HepG2 (cell line): ENCODE data around the gene ARVCF. TPM values are rescaled to one million over a fixed set of nuclear protein-coding genes. Genes with fewer than 3 reads are reported as not detected.

Experiments
- AHDC1 ChIP-seq: sonication (generic); formaldehyde crosslinking; IDR thresholded peaks from 2 replicates; pipeline ENCODE4 v1.5.1; 2020; ENCODE audit warnings: mild to moderate bottlenecking, missing genetic modification reagents, borderline replicate concordance
- CEBPZ ChIP-seq: IDR thresholded peaks from 2 replicates; pipeline ENCODE4 v1.6.1; 2012; ENCODE audit warnings: low read length, improper control_type of control experiment
- GATA4 ChIP-seq: sonication (generic); IDR thresholded peaks from 2 replicates; pipeline ENCODE4 v1.6.1; 2016; ENCODE audit warnings: antibody characterized with exemption, low read depth, borderline replicate concordance
- GATAD1 ChIP-seq: IDR thresholded peaks from 2 replicates; pipeline ENCODE4 v1.6.1; 2016; ENCODE audit warnings: missing genetic modification reagents, missing compliant biosample characterization
- HIVEP1 ChIP-seq: sonication (generic); formaldehyde crosslinking; IDR thresholded peaks from 2 replicates; pipeline ENCODE4 v1.4.0; 2020; ENCODE audit warnings: mild to moderate bottlenecking, missing genetic modification reagents
- KMT2A ChIP-seq: sonication (generic); formaldehyde crosslinking; IDR thresholded peaks from 2 replicates; pipeline ENCODE4 v1.4.0; 2020; ENCODE audit warnings: missing genetic modification reagents
- MXD1 ChIP-seq: sonication (generic); formaldehyde crosslinking; IDR thresholded peaks from 2 replicates; pipeline ENCODE4 v1.4.0; 2020; ENCODE audit warnings: mild to moderate bottlenecking, missing genetic modification reagents
- MYPOP ChIP-seq: sonication (generic); formaldehyde crosslinking; IDR thresholded peaks from 2 replicates; pipeline ENCODE4 v1.8.1; 2023; ENCODE audit warnings: mild to moderate bottlenecking, moderate library complexity, missing genetic modification reagents
- POLR2AphosphoS2 ChIP-seq: IDR thresholded peaks from 2 replicates; pipeline ENCODE4 v1.6.1; 2011; ENCODE audit warnings: low read depth, low read length, improper control_type of control experiment
- SOX6 ChIP-seq, 2 experiments: fragments of 450-650 bp in 1 of 2; sonication (generic) in 1 of 2; formaldehyde crosslinking in 1 of 2; IDR thresholded peaks; 2 replicates each; pipeline versions ENCODE4 v1.4.0 to v1.6.1; 2017 to 2020; ENCODE audit warnings: antibody characterized with exemption in 1 of 2, mild to moderate bottlenecking in 1 of 2, missing genetic modification reagents in 1 of 2
- ZBTB25 ChIP-seq: IDR thresholded peaks from 2 replicates; pipeline ENCODE4 v1.6.1; 2018; ENCODE audit warnings: missing genetic modification reagents
- ZNF546 ChIP-seq: sonication (generic); formaldehyde crosslinking; conservative IDR thresholded peaks from 2 replicates; pipeline ENCODE4 v1.8.1; 2023; ENCODE audit warnings: mild to moderate bottlenecking, missing genetic modification reagents
- ZNF576 ChIP-seq: sonication (generic); formaldehyde crosslinking; IDR thresholded peaks from 2 replicates; pipeline ENCODE4 v1.4.0; 2020; ENCODE audit warnings: mild to moderate bottlenecking, missing genetic modification reagents
- polyA plus RNA-seq, 8 experiments: library from polyadenylated mRNA; depleted of rRNA in 3 of 8; stranded (reverse) in 7 of 8; unstranded in 1 of 8; fragments of >200 nt; fragmentation: Illumina TruSeq in 4 of 8; extraction: Trizol in 4 of 8; gene quantifications; 2 replicates each; pipeline versions ENCODE4 v1.2.1 to v1.2.3, GENCODE V29; 2011 to 2016; ENCODE audit warnings: low read depth in 4 of 8, missing spikeins in 1 of 8, mixed read lengths in 1 of 8; ENCODE audit not compliant: insufficient read depth in 1 of 8
- total RNA-seq, 5 experiments: library from RNA; depleted of rRNA; stranded (reverse); fragments of >200 nt; fragmentation: Illumina TruSeq; extraction: Trizol; gene quantifications; 2 replicates each; pipeline ENCODE4 v1.2.3, GENCODE V29; 2016; ENCODE audit warnings: low read depth in 1 of 5

Gene ARVCF
- total and polyA plus RNA-seq, 2 of the 13 experiments (the other 11 are each of a cell fraction or from before 2014, with no cell fraction given) = 16.4 to 17.7 TPM

GRCh38 chr22:20010307-20011122 lies 6.1 kb downstream of the ARVCF start (continued):
- 0 out of 2 replicates have a peak, but pooled peaks have one; percentile 42 for TF ChIP-seq AHDC1 (CRISPR knock-in tag)
- peak; percentile 59; the same call in 1 of the 2 replicates for TF ChIP-seq ZBTB25 (CRISPR knock-in tag)
- no peak for TF ChIP-seq CEBPZ
- TF ChIP-seq MYPOP (CRISPR knock-in tag) = no peak
- no peak; the same call in 1 of the 2 replicates for TF ChIP-seq HIVEP1
- no peak for TF ChIP-seq SOX6 (IDR thresholded peaks at IDR 0.05)
- no peak for TF ChIP-seq SOX6 (CRISPR knock-in tag; IDR thresholded peaks at IDR 0.05)
- TF ChIP-seq GATA4 = no peak
- no peak for TF ChIP-seq ZNF546 (CRISPR knock-in tag)
- no peak for TF ChIP-seq ZNF576
- no peak for TF ChIP-seq KMT2A (CRISPR knock-in tag)
- peak; percentile 51; the same call in 1 of the 2 replicates for TF ChIP-seq GATAD1 (CRISPR knock-in tag)
- TF ChIP-seq POLR2AphosphoS2 = no peak
- TF ChIP-seq MXD1 = peak; percentile 57; the same call in 1 of the 2 replicates
